Measurements from ENCODE around the gene CNDP2.
"Not testable (repeated sequence)": the region's sequence is repeated elsewhere in the genome, so short reads cannot be mapped to it uniquely, and the experiment has no call there.

Gene CNDP2

DNA sequence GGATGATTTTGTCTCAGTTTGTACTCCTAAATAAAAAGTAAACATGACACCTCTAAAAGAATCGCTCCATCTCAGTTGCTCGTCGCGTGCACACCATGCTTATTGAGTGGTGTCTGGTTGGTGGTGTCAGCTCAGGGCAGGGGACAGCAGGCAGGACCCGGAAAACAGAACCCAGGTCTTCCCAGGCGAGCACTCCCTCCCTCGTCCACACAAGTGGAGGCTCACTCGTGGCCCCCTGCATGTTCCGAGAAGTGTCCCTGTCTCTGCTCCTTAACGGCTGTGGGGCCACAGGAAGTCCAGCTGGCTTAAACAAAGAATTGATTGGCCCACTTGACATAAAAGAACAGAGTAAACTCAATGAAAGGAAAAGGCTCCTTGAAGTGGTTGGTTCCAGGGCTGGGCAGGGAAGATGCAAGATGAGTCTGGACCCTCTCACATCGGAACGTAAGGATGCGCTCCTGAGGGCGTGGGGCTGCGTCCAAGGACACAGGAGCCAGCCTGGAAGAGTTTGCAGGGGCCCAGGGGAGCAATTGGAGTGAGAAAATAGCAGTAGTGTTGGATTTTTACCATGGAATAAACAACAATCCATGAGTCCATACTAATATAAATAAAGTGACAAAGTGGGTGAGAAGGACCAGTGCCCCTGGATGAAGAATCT is 25.0 kb downstream of the CNDP2 start:
- H3K27ac ChIP-seq (ENCODE audit: low read length): no peak overlapping the region
- H3K4me3 ChIP-seq (ENCODE audit: low read length): no peak overlapping the region
- no peak overlapping the region for H3K9ac ChIP-seq (ENCODE audit: low read length)
- H3K4me1 ChIP-seq (ENCODE audit: control insufficient read depth, low read depth, low read length): no peaks in the 10 kb centered on the region
- H3K36me3 ChIP-seq (ENCODE audit: control insufficient read depth, low read depth, low read length): peaks cover 45% of the 10 kb centered on the region
- H3K9me3 ChIP-seq (ENCODE audit: control insufficient read depth, low read depth, low read length): no peaks in the 10 kb centered on the region
- H3K27me3 ChIP-seq (ENCODE audit: control insufficient read depth, insufficient read depth, low read length): no peaks in the 10 kb centered on the region

DNA sequence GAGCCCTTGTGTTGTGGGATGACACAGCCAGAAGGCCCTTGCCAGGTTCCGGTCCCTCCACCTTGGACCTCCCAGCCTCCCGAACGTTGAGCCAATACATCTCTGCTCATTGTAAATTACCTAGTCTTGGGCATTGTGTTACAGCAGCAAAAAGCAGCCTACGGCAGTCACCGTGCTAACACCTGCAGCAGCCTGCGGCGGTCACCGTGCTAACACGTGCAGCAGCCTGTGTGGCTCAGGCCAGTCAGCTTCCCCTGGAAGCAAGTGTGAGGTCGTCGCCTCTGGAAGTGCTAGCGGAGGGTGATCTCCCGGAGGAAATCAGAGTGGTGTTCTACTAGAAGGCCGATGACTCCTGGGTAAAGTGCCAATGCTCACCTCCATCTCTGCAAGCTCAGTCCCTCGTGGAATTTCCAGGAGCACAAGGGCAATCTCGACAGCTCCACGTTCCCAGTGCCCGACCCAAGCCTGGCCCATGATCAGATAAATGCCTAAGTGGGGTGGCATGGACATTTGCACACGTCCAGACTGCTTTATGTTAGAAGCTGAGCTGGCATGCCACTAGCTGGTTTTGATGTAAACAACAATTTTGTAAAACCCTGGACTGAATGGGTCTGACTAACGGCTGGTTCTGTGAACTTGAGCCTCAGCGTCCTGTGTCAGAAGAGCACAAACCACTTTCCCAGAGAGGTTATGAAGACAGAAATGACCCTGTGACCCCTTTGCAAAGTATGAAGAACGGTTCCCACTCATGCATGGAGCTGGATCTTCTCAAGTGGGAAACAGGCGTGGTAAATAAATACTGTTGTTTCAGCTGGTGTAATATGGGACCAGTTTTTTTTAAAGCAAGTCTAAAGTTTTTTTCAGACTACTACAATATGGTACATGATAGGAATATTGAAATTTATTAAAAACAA is 26.7 kb downstream of the CNDP2 start:
- Histone ChIP-seq H3K27ac (ENCODE audit: low read length) (no peak overlapping the region), H3K36me3 (ENCODE audit: control insufficient read depth, low read depth, low read length) (peaks cover 31% of the 10 kb centered on the region), H3K9me3 (ENCODE audit: control insufficient read depth, low read depth, low read length) (no peaks in the 10 kb centered on the region), H3K4me3 (ENCODE audit: low read length) (no peak overlapping the region), H3K4me1 (ENCODE audit: control insufficient read depth, low read depth, low read length) (no peaks in the 10 kb centered on the region), H3K9ac (ENCODE audit: low read length) (no peak overlapping the region), H3K27me3 (ENCODE audit: control insufficient read depth, insufficient read depth, low read length) (no peaks in the 10 kb centered on the region)

DNA sequence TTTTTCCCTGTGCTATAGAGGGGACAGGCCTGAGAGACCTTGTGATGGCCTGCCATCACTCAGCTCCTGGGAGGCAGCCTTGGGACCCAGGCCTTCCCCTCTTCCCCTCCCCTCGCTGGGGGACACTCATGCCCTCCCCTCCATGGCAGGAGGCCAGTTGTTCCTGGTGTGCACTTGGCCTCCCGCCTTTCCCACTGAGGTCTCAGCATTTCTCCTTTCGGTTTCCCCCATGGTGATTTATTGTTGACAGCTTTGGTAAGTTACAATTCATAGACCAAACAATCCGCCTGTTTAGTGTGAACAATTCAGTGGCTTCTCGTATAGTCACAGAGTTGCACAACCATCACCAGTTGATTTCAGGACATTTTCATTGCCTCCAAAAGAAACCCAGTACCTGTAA is 27.9 kb downstream of the CNDP2 start:
- Histone ChIP-seq H3K27me3 (ENCODE audit: control insufficient read depth, insufficient read depth, low read length) (no peaks in the 10 kb centered on the region), H3K36me3 (ENCODE audit: control insufficient read depth, low read depth, low read length) (peaks cover 21% of the 10 kb centered on the region), H3K9me3 (ENCODE audit: control insufficient read depth, low read depth, low read length) (no peaks in the 10 kb centered on the region), H3K27ac (ENCODE audit: low read length) (no peak overlapping the region), H3K9ac (ENCODE audit: low read length) (no peak overlapping the region), H3K4me1 (ENCODE audit: control insufficient read depth, low read depth, low read length) (no peaks in the 10 kb centered on the region), H3K4me3 (ENCODE audit: low read length) (no peak overlapping the region)

DNA sequence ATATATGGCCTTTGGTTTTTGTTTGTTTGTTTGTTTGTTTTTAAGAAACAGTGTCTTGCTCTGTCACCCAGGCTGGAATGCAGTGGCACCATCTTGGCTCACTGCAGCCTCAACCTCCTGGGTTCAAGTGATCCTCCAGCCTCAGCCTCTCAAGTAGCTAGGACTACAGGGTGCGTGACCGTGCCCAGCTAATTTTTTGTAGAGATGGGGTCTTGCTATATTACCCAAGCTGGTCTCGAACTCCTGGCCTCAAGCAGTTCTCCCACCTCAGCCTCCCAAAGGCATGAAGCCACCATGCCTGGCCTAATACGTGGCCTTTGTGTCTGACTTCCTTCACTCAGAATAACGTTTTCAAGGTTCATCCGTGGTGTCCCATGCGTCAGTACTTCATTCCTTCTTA is 28.8 kb downstream of the CNDP2 start:
- peaks cover 13% of the 10 kb centered on the region for H3K36me3 ChIP-seq (ENCODE audit: control insufficient read depth, low read depth, low read length)
- H3K9ac ChIP-seq (ENCODE audit: low read length); H3K27ac ChIP-seq (ENCODE audit: low read length); H3K4me1 ChIP-seq (ENCODE audit: control insufficient read depth, low read depth, low read length); H3K9me3 ChIP-seq (ENCODE audit: control insufficient read depth, low read depth, low read length); H3K4me3 ChIP-seq (ENCODE audit: low read length); H3K27me3 ChIP-seq (ENCODE audit: control insufficient read depth, insufficient read depth, low read length): not testable (repeated sequence)

DNA sequence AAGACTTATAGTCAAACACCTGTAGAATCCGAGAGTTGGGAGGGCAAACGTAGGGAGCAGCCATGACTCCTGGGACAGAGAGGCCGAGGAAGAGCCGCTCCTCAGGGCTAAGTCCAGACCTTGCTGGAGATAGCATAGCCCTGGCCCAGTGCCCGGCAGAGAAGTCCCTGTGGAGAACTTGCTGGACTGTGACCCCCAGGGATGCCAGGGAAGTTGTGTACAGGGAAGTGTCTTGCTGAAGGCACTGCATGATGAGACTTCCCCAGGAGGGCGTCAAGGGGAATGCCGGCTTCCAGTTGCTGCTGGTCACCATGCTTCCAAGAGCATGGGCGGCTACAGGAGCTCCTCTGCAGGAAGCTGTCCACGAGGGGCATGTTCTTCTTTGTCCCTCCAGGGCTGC is 29.6 kb downstream of the CNDP2 start:
- Histone ChIP-seq H3K9ac (ENCODE audit: low read length) (no peak overlapping the region), H3K4me3 (ENCODE audit: low read length) (no peak overlapping the region), H3K4me1 (ENCODE audit: control insufficient read depth, low read depth, low read length) (no peaks in the 10 kb centered on the region)

DNA sequence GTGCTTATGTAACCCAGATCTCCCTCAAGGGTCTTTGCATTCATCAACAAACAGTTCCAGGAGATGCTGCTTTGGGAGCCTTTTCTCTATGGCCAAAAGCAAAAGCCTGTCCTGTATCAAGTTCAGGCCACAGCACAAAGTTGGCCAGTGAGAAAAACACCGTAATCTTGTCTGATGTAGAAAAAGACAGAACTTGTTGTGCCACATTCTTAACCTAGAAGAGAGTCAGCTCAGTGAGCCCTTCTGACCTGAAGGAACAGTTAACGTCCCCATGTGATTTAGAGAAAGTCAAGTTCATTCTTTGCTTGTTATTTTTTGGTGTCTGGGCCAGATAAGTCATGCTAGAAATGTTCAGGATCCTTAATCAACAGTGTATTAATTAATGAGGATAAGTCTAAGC is 30.3 kb downstream of the CNDP2 start:
- Histone ChIP-seq H3K4me3 (ENCODE audit: low read length) (no peak overlapping the region), H3K36me3 (ENCODE audit: control insufficient read depth, low read depth, low read length) (no peaks in the 10 kb centered on the region), H3K9me3 (ENCODE audit: control insufficient read depth, low read depth, low read length) (no peaks in the 10 kb centered on the region), H3K27me3 (ENCODE audit: control insufficient read depth, insufficient read depth, low read length) (no peaks in the 10 kb centered on the region), H3K9ac (ENCODE audit: low read length) (no peak overlapping the region), H3K27ac (ENCODE audit: low read length) (no peak overlapping the region), H3K4me1 (ENCODE audit: control insufficient read depth, low read depth, low read length) (no peaks in the 10 kb centered on the region)

More for the DNA sequence above, 29.6 kb downstream of the CNDP2 start:
- no peaks in the 10 kb centered on the region for H3K27me3 ChIP-seq (ENCODE audit: control insufficient read depth, insufficient read depth, low read length)
- H3K9me3 ChIP-seq (ENCODE audit: control insufficient read depth, low read depth, low read length): no peaks in the 10 kb centered on the region
- H3K27ac ChIP-seq (ENCODE audit: low read length): no peak overlapping the region
- peaks cover 5% of the 10 kb centered on the region for H3K36me3 ChIP-seq (ENCODE audit: control insufficient read depth, low read depth, low read length)

DNA sequence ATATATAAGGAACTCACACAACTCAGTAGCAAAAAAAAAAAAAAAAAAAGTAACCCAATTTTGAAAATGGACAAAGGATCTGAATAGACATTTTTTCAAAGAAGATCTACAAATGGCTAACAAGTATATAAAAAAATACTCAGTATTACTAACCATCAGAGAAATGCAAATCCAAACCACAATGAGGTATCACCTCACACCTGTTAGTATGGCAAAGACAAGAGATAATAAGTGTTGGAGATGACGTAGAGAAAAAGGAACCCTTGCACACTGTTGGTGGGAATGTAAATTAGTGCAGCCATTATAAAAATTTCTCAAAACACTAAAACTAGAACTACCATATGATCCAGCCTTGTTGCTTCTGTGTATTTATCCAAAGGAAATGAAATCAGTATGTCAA is 32.3 kb downstream of the CNDP2 start:
- Histone ChIP-seq H3K4me1 (ENCODE audit: control insufficient read depth, low read depth, low read length) (no peaks in the 10 kb centered on the region), H3K4me3 (ENCODE audit: low read length) (no peak overlapping the region), H3K9me3 (ENCODE audit: control insufficient read depth, low read depth, low read length) (no peaks in the 10 kb centered on the region), H3K36me3 (ENCODE audit: control insufficient read depth, low read depth, low read length) (no peaks in the 10 kb centered on the region), H3K27me3 (ENCODE audit: control insufficient read depth, insufficient read depth, low read length) (no peaks in the 10 kb centered on the region), H3K27ac (ENCODE audit: low read length) (no peak overlapping the region), H3K9ac (ENCODE audit: low read length) (no peak overlapping the region)

DNA sequence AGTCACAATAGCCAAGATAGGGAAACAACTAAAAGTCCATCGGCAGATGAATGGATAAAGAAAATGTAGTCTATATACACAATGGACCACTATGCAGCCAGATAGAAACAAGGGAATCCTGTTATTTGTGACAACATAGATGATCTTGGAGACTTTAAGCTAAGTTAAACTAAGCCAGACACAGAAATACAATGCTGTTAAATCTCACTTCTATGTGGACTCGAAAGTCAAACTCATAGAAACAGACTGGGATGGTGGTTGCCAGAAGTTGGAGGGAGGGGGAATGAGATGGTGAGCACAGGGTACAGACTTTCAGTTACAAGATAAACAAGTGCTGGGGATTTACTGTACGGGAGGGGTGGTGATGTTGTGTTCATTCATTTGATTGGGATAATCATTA is 32.8 kb downstream of the CNDP2 start:
- Histone ChIP-seq H3K27me3 (ENCODE audit: control insufficient read depth, insufficient read depth, low read length) (no peaks in the 10 kb centered on the region), H3K9me3 (ENCODE audit: control insufficient read depth, low read depth, low read length) (no peaks in the 10 kb centered on the region), H3K9ac (ENCODE audit: low read length) (no peak overlapping the region), H3K27ac (ENCODE audit: low read length) (no peak overlapping the region), H3K4me1 (ENCODE audit: control insufficient read depth, low read depth, low read length) (no peaks in the 10 kb centered on the region), H3K4me3 (ENCODE audit: low read length) (no peak overlapping the region), H3K36me3 (ENCODE audit: control insufficient read depth, low read depth, low read length) (no peaks in the 10 kb centered on the region)

DNA sequence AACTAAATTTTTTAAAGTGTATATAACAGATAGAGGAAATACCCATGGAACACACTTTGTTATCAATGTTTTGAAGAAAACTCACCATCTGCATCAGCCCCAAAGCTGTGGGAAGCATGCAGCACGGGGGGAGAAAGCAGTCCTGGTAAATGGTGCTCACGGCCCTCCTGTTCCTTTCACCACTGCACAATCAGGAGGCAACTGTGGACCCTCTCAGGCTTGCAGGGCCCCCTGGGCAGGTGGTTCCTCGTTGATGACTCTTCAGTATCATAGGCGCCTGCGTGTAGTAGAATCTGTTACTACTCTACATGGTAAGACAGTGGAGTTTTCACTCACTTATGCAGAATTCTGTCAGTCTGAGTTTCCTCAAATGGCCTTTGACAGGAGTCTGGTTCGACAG is 33.2 kb downstream of the CNDP2 start:
- Histone ChIP-seq H3K9me3 (ENCODE audit: control insufficient read depth, low read depth, low read length) (no peaks in the 10 kb centered on the region), H3K27me3 (ENCODE audit: control insufficient read depth, insufficient read depth, low read length) (no peaks in the 10 kb centered on the region), H3K36me3 (ENCODE audit: control insufficient read depth, low read depth, low read length) (no peaks in the 10 kb centered on the region), H3K27ac (ENCODE audit: low read length) (no peak overlapping the region), H3K4me3 (ENCODE audit: low read length) (no peak overlapping the region), H3K4me1 (ENCODE audit: control insufficient read depth, low read depth, low read length) (no peaks in the 10 kb centered on the region), H3K9ac (ENCODE audit: low read length) (no peak overlapping the region)

DNA sequence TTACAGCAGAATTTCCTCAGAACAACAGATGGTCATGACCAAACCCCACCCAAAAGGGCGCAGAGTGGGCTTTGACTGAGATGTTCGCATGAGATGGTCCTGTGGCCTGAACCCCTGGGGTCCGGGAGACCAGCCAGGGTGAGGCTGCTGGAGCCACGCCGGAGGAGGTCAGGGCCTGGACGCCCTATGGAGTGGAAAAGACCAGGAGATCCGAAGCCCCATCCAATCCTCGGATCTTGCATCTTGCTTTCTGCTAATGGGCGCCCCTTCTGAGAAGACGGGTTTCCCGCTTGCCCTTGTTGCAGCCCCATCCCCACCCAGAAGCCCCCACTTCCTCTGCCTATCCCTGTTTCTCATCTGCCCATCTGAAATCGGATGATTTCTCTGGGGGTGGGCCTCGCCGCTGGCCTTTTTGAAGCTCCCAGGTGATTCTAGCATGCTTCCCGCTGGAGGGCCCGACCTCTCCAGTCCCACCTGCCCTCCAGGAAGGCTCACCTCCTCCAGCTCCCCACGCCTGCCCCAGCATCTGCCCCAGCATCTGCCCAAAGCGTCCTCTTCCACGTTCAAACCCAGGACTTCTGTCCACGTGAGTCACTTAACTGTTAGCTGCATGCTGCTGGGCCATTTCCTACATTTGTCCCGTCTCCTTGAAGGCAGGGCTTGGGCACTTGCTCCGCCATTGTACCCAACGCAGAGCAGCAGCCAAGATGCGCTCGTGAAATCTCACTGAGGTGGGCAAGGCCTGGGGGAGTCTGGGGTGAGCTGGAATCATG is 33.8 kb downstream of the CNDP2 start:
- no peaks in the 10 kb centered on the region for H3K9me3 ChIP-seq (ENCODE audit: control insufficient read depth, low read depth, low read length)
- H3K36me3 ChIP-seq (ENCODE audit: control insufficient read depth, low read depth, low read length): no peaks in the 10 kb centered on the region
- no peaks in the 10 kb centered on the region for H3K27me3 ChIP-seq (ENCODE audit: control insufficient read depth, insufficient read depth, low read length)
- H3K4me3 ChIP-seq (ENCODE audit: low read length): no peak overlapping the region
- H3K27ac ChIP-seq (ENCODE audit: low read length): no peak overlapping the region
- H3K9ac ChIP-seq (ENCODE audit: low read length): no peak overlapping the region
- no peaks in the 10 kb centered on the region for H3K4me1 ChIP-seq (ENCODE audit: control insufficient read depth, low read depth, low read length)

DNA sequence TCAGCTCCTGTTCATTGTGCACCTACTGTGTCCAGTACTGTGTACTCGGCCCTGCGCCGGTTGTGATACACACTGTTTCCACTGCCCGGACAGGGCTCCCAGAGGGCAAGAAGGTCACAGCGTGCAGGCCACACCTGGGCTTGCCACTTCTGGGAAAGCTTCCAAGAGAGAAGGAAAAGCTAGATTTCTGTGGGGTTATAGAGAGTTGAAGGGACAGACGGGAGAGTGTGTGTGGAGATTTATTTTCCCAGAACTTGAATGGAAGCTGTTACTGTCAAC is 34.4 kb downstream of the CNDP2 start:
- Histone ChIP-seq H3K9ac (ENCODE audit: low read length) (no peak overlapping the region), H3K9me3 (ENCODE audit: control insufficient read depth, low read depth, low read length) (no peaks in the 10 kb centered on the region), H3K27me3 (ENCODE audit: control insufficient read depth, insufficient read depth, low read length) (no peaks in the 10 kb centered on the region), H3K4me1 (ENCODE audit: control insufficient read depth, low read depth, low read length) (no peaks in the 10 kb centered on the region), H3K4me3 (ENCODE audit: low read length) (no peak overlapping the region), H3K27ac (ENCODE audit: low read length) (no peak overlapping the region), H3K36me3 (ENCODE audit: control insufficient read depth, low read depth, low read length) (no peaks in the 10 kb centered on the region)

All from iPS-18a (cell line).